GM12878 (cell line): ENCODE measurements around the gene CAPZB. TPM values are rescaled to one million over a fixed set of nuclear protein-coding genes. Genes with fewer than 3 reads are reported as not detected.

Experiments
- ATAC-seq: fragments of 200-7000 bp; cut with Tn5 transposase; 3 replicates; pipeline ENCODE4 v1.9.1; 2020; ENCODE audit warnings: mild to moderate bottlenecking, moderate library complexity
- BruUV-seq: library from RNA; stranded (reverse); fragments of 400-500 nt; replicated peaks from 2 replicates; lab custom pipeline; 2021; lab: Mats Ljungman, UMichigan
- CTCF ChIA-PET: fragments of 300-600 bp; sonication (Branson Sonifier 250); formaldehyde crosslinking; extraction: SDS; loops from one replicate; lab custom pipeline; 2021; ENCODE audit warnings: inconsistent platforms; lab: Yijun Ruan, JAX
- POLR2A ChIA-PET: fragments of 350-600 bp; formaldehyde crosslinking; extraction: SDS; loops from one replicate; lab custom pipeline; 2021; ENCODE audit warnings: inconsistent platforms; lab: Charles Lee
- RAD21 ChIA-PET: fragments of 300-600 bp; sonication (Branson Sonifier 250); formaldehyde crosslinking; loops from one replicate; lab custom pipeline; 2023; ENCODE audit warnings: antibody characterized with exemption; ENCODE audit not compliant: unreplicated experiment; lab: Charles Lee
- SMC1A ChIA-PET: fragments of 300-600 bp; sonication (Branson Sonifier 250); formaldehyde crosslinking; loops from one replicate; lab custom pipeline; 2023; ENCODE audit not compliant: unreplicated experiment, uncharacterized antibody; lab: Charles Lee
- DNase-seq: peaks from one replicate; pipeline ENCODE4 v3.0.0-alpha.2; 2011; ENCODE audit warnings: low read depth, low spot score
- FAIRE-seq: peaks from 3 replicates; lab custom pipeline; 2011; peaks lifted over from hg19 to GRCh38; lab: Jason Lieb, UNC
- H2AFZ ChIP-seq: 2 replicates; pipeline ENCODE4 v1.6.0; 2011; ENCODE audit warnings: low read depth, low read length, control low read depth; ENCODE audit not compliant: control insufficient read depth
- H3K27ac ChIP-seq: 2 replicates; pipeline ENCODE4 v1.5.1; 2011; ENCODE audit warnings: control low read depth; ENCODE audit not compliant: control insufficient read depth, insufficient read depth
- H3K27me3 ChIP-seq, 2 experiments: replicated peaks in 1 of 2; 2 replicates each; pipeline versions ENCODE4 v1.6.0 to v1.6.1; 2011; ENCODE audit warnings: low read length in 1 of 2; ENCODE audit not compliant: control insufficient read depth in 2 of 2, insufficient read depth in 2 of 2
- H3K36me3 ChIP-seq, 2 experiments: 2 replicates each; pipeline ENCODE4 v1.5.1; 2011; ENCODE audit warnings: low read length in 1 of 2; ENCODE audit not compliant: control insufficient read depth in 2 of 2, insufficient read depth in 2 of 2
- H3K4me1 ChIP-seq: 2 replicates; pipeline ENCODE4 v1.6.1; 2011; ENCODE audit warnings: mild to moderate bottlenecking, low read length, moderate library complexity, mixed read lengths; ENCODE audit not compliant: control insufficient read depth, insufficient read depth
- H3K4me2 ChIP-seq: 2 replicates; pipeline ENCODE4 v1.6.0; 2011; ENCODE audit warnings: control low read depth; ENCODE audit not compliant: control insufficient read depth, insufficient read depth
- H3K4me3 ChIP-seq: fragments of 200-600 bp; sonication (generic); 2 replicates; pipeline ENCODE4 v1.5.1; 2016
- H3K79me2 ChIP-seq: 2 replicates; pipeline ENCODE4 v1.6.0; 2011; ENCODE audit warnings: low read length; ENCODE audit not compliant: control insufficient read depth, insufficient read depth
- H3K9ac ChIP-seq: 2 replicates; pipeline ENCODE4 v1.8.0; 2011; ENCODE audit warnings: low read length, control low read depth, mixed read lengths; ENCODE audit not compliant: control insufficient read depth, insufficient read depth
- H3K9me3 ChIP-seq: replicated peaks from 3 replicates; pipeline ENCODE4 v1.5.1; 2011; ENCODE audit warnings: mild to moderate bottlenecking, low read length; ENCODE audit not compliant: control insufficient read depth, insufficient read depth
- H4K20me1 ChIP-seq: 2 replicates; pipeline ENCODE4 v1.6.0; 2011; ENCODE audit not compliant: control insufficient read depth, insufficient read depth
- ATF3 ChIP-seq: IDR thresholded peaks from 2 replicates; pipeline ENCODE4 v1.6.1; 2011; ENCODE audit warnings: low read depth, mild to moderate bottlenecking, low read length, moderate library complexity, borderline replicate concordance; ENCODE audit errors: extremely low read depth
- BCL3 ChIP-seq: IDR thresholded peaks from 2 replicates; pipeline ENCODE4 v1.6.1; 2011; ENCODE audit warnings: borderline replicate concordance, low read depth, mild to moderate bottlenecking, moderate library complexity, low read length; ENCODE audit not compliant: insufficient read depth, poor library complexity, severe bottlenecking
- DPF2 ChIP-seq: fragments of 450-650 bp; IDR thresholded peaks from 2 replicates; pipeline ENCODE4 v1.6.1; 2017; ENCODE audit warnings: mild to moderate bottlenecking
- EED ChIP-seq: sonication (generic); IDR thresholded peaks from 2 replicates; pipeline ENCODE4 v1.6.1; 2016; ENCODE audit warnings: antibody characterized with exemption, low read depth
- ETV6 ChIP-seq, 2 experiments: fragments of 450-650 bp in 1 of 2; IDR thresholded peaks in 1 of 2; conservative IDR thresholded peaks in 1 of 2; 2 replicates each; pipeline ENCODE4 v1.6.1; 2014; ENCODE audit warnings: antibody characterized with exemption in 1 of 2, borderline replicate concordance in 1 of 2, low read depth in 1 of 2, mild to moderate bottlenecking in 1 of 2, moderate library complexity in 1 of 2
- EZH2 ChIP-seq: IDR thresholded peaks from 2 replicates; pipeline ENCODE4 v1.6.1; 2012; ENCODE audit warnings: low read depth, mild to moderate bottlenecking, control low read depth, inconsistent platforms, low read length, borderline replicate concordance; ENCODE audit not compliant: control insufficient read depth
- GABPA ChIP-seq: IDR thresholded peaks from 2 replicates; pipeline ENCODE4 v1.6.1; 2014; ENCODE audit warnings: antibody characterized with exemption, low read depth, mild to moderate bottlenecking, inconsistent platforms
- HDAC2 ChIP-seq: fragments of 200-600 bp; sonication (generic); IDR thresholded peaks from 2 replicates; pipeline ENCODE4 v1.6.1; 2017
- IRF4 ChIP-seq: IDR thresholded peaks from 2 replicates; pipeline ENCODE4 v1.6.1; 2011; ENCODE audit warnings: low read depth, low read length
- IRF5 ChIP-seq: fragments of 450-650 bp; IDR thresholded peaks from 2 replicates; pipeline ENCODE4 v1.6.1; 2017; ENCODE audit warnings: borderline replicate concordance
- PAX5 ChIP-seq: IDR thresholded peaks from 2 replicates; pipeline ENCODE4 v1.6.1; 2011; ENCODE audit warnings: low read depth, low read length, borderline replicate concordance
- SKIL ChIP-seq: fragments of 450-650 bp; IDR thresholded peaks from 2 replicates; pipeline ENCODE4 v1.6.1; 2017; ENCODE audit warnings: mild to moderate bottlenecking, low read depth, inconsistent platforms; ENCODE audit not compliant: poor library complexity, severe bottlenecking
- SP1 ChIP-seq: IDR thresholded peaks from one replicate; pipeline ENCODE4 v1.6.1; 2011; ENCODE audit warnings: low read depth, low read length
- SPI1 ChIP-seq: IDR thresholded peaks from 2 replicates; pipeline ENCODE4 v1.6.1; 2011; ENCODE audit warnings: low read depth, mild to moderate bottlenecking, low read length, moderate library complexity, borderline replicate concordance; ENCODE audit not compliant: insufficient read depth
- SUPT20H ChIP-seq: IDR thresholded peaks from 2 replicates; pipeline ENCODE4 v1.6.1; 2011; ENCODE audit warnings: low read depth, mild to moderate bottlenecking, low read length, moderate library complexity, borderline replicate concordance; ENCODE audit not compliant: control insufficient read depth
- ZNF274 ChIP-seq: IDR thresholded peaks from one replicate; pipeline ENCODE4 v1.8.0; 2011; ENCODE audit not compliant: insufficient read length, insufficient read depth
- ZSCAN29 ChIP-seq: fragments of 450-650 bp; IDR thresholded peaks from 2 replicates; pipeline ENCODE4 v1.6.1; 2017; ENCODE audit warnings: mild to moderate bottlenecking, moderate library complexity
- ZZZ3 ChIP-seq: IDR thresholded peaks from 2 replicates; pipeline ENCODE4 v1.6.1; 2011; ENCODE audit warnings: low read depth; ENCODE audit not compliant: control insufficient read depth, insufficient read length
- WGBS: methylation state at CpG from one replicate; pipeline ENCODE4 v1.1.6; 2016; ENCODE audit warnings: low lambda C conversion rate; ENCODE audit not compliant: insufficient replicate concordance, insufficient coverage; ENCODE audit errors: missing lambda C conversion rate; 5-methylcytosine and 5-hydroxymethylcytosine counted together
- in situ Hi-C: fragments of 300-500 bp; cut with MboI; formaldehyde crosslinking; loops from 9 replicates; pipeline ENCODE4 v1.14.3; 2018; ENCODE audit warnings: mixed read lengths
- intact Hi-C: fragments of 100-400 bp; cut with micrococcal nuclease; formaldehyde crosslinking; loops from one replicate; pipeline ENCODE4 v1.14.2; 2022; ENCODE audit not compliant: unreplicated experiment
- polyA plus RNA-seq, 11 experiments: library from polyadenylated mRNA; depleted of rRNA in 4 of 11; unstranded in 6 of 11; stranded (reverse) in 5 of 11; fragments of >200 nt; fragmentation: Nextera tagmentation in 4 of 11; fragmentation: Illumina TruSeq in 1 of 11; extraction: Ambion mirVana in 4 of 11; extraction: Trizol in 1 of 11; gene quantifications; 1 replicate in 1 of 11; 2 replicates in 10 of 11; pipeline versions ENCODE4 v1.2.1 to v1.2.3, GENCODE V29; 2011 to 2016; ENCODE audit warnings: inconsistent platforms in 2 of 11, missing spikeins in 2 of 11, low read depth in 1 of 11
- total RNA-seq, 4 experiments: library from RNA; depleted of rRNA in 3 of 4; stranded (reverse); fragments of >200 nt in 3 of 4; fragmentation: Illumina TruSeq in 1 of 4; extraction: Trizol in 1 of 4; gene quantifications; 2 replicates each; pipeline versions ENCODE4 v1.2.1 to v1.2.3, GENCODE V29; 2013 to 2021

The CAPZB gene
- total and polyA plus RNA-seq, 10 of the 15 experiments (the other 5 are each of a cell fraction or from before 2014, with no cell fraction given) = 104 to 454 (median 213) TPM

GRCh38 chr1:19435851-19436455 is 49.4 kb downstream of the CAPZB start:
- no peak for ATAC-seq

More at GRCh38 chr1:19435851-19436455, 49.4 kb downstream of the CAPZB start:
- Histone ChIP-seq H3K9me3 (no peaks in the 10 kb centered on the region), H3K4me3 (no peak overlapping the region), H3K9ac (no peak overlapping the region), H3K4me1 (peaks cover 5% of the 10 kb centered on the region), H4K20me1 (peaks cover 3% of the 10 kb centered on the region; the same call in 1 of the 2 replicates)
- in situ Hi-C loops = no loop called here
- 82% methylated on average over 13 of the region's 13 CpGs for WGBS
- RAD21 ChIA-PET = interaction anchor here (0.8 to 1.1 kb wide), 2 partner anchors 32 to 215 kb away, joined by 3 read pairs; no protein-coding TSS in a partner anchor
- BruUV-seq = no TSS peak
- TF ChIP-seq DPF2 = no peak
- TF ChIP-seq ZZZ3 = no peak
- no peak for TF ChIP-seq PAX5
- no peak for TF ChIP-seq SKIL
- no peak for TF ChIP-seq EED
- TF ChIP-seq SUPT20H = no peak
- TF ChIP-seq ETV6 (conservative IDR thresholded peaks at IDR 0.05 in 1 of 2, IDR thresholded peaks at IDR 0.05 in 1 of 2; ENCODE audit: borderline replicate concordance in 1 of 2, low read depth in 1 of 2) = no peak
- TF ChIP-seq HDAC2 = no peak
- no peak for TF ChIP-seq ZSCAN29
- TF ChIP-seq ZNF274 = no peak
- no peak for TF ChIP-seq GABPA
- no peak for TF ChIP-seq BCL3
- TF ChIP-seq IRF4 = no peak
- TF ChIP-seq ATF3 = no peak
- no peak for TF ChIP-seq IRF5
- TF ChIP-seq EZH2 = no peak
- TF ChIP-seq SP1 = no peak
- TF ChIP-seq SPI1 = no peak
- TF ChIP-seq, all 136 proteins: peak for 0
- H3K36me3 ChIP-seq = peaks cover 9 to 18% of the 10 kb centered on the region in 2 experiments; a peak in 3 of 4 replicates
- POLR2A ChIA-PET = no interaction called here
- H3K27me3 ChIP-seq = no peaks in the 10 kb centered on the region
- intact Hi-C loops = no loop called here
- DNase-seq (no peak), FAIRE-seq (no peak)
- H2AFZ ChIP-seq = no peak overlapping the region
- CTCF ChIA-PET = interaction anchor here (1.3 to 1.6 kb wide), 2 partner anchors 45 to 147 kb away, joined by 5 to 7 read pairs; no protein-coding TSS in a partner anchor
- peaks cover 86% of the 10 kb centered on the region for H3K79me2 ChIP-seq
- no peak overlapping the region for H3K27ac ChIP-seq
- no peak overlapping the region for H3K4me2 ChIP-seq
- SMC1A ChIA-PET = interaction anchor here (1.4 kb wide), 2 partner anchors 18 to 45 kb away, joined by 3 to 6 read pairs; no protein-coding TSS in a partner anchor
